Retinal pigment epithelial cell (primary cell): ENCODE data around the gene FBXW12.
"Not testable (repeated sequence)": the region's sequence is repeated elsewhere in the genome, so short reads cannot be mapped to it uniquely, and the experiment has no call there.

Source experiments
- DNase-seq: peaks from one replicate; pipeline ENCODE4 v3.0.0-alpha.2; 2010; ENCODE audit warnings: low read depth
- H3K4me3 ChIP-seq: 2 replicates; pipeline ENCODE4 v1.5.1; 2011; ENCODE audit warnings: mild to moderate bottlenecking, low read length, control low read depth, moderate library complexity
- CTCF ChIP-seq: conservative IDR thresholded peaks from 2 replicates; pipeline ENCODE4 v1.5.1; 2011; ENCODE audit warnings: low read depth, low read length, control low read depth, inconsistent platforms

FBXW12 gene

GRCh38 chr3:48400824-48401433 lies 28.9 kb downstream of the FBXW12 start:
- no peak for DNase-seq

GRCh38 chr3:48401434-48401901 lies 29.4 kb downstream of the FBXW12 start:
- H3K4me3 ChIP-seq, DNase-seq: not testable (repeated sequence)

More at GRCh38 chr3:48400824-48401433, 28.9 kb downstream of the FBXW12 start:
- peak; percentile 70 for TF ChIP-seq CTCF
- H3K4me3 ChIP-seq, result no peak overlapping the region

GRCh38 chr3:48402281-48402732 lies 30.3 kb downstream of the FBXW12 start:
- TF ChIP-seq CTCF, result no peak
- H3K4me3 ChIP-seq, result no peak overlapping the region
- peak; percentile 52 for DNase-seq

GRCh38 chr3:48402907-48403306 lies 30.9 kb downstream of the FBXW12 start:
- no peak overlapping the region for H3K4me3 ChIP-seq
- no peak for DNase-seq
- TF ChIP-seq CTCF, result no peak

- TF ChIP-seq CTCF, result no peak
- DNase-seq, result no peak
- no peak overlapping the region for H3K4me3 ChIP-seq
Measured at GRCh38 chr3:48403533-48404439, 31.8 kb downstream of the FBXW12 start.

- H3K4me3 ChIP-seq, result no peak overlapping the region
- TF ChIP-seq CTCF, result no peak
- no peak for DNase-seq
Measured at GRCh38 chr3:48404440-48405342, 32.7 kb downstream of the FBXW12 start.

GRCh38 chr3:48405343-48405881 lies 33.4 kb downstream of the FBXW12 start:
- no peak for DNase-seq
- no peak overlapping the region for H3K4me3 ChIP-seq
- no peak for TF ChIP-seq CTCF
